Heart left ventricle (tissue), 13 donors: ENCODE data around the gene PAGE5.

Source experiments
- CTCF ChIP-seq, 12 donors: fragments of 200-600 bp; sonication (generic) in 4 of 12; IDR thresholded peaks; one replicate each; pipeline versions ENCODE4 v1.5.0 to v1.8.0; 2018 to 2022; ENCODE audit warnings: antibody characterized with exemption in 12 of 12, mild to moderate bottlenecking in 5 of 12
- POLR2A ChIP-seq, 2 donors: fragments of 450-650 bp; IDR thresholded peaks; one replicate each; pipeline ENCODE4 v1.6.1; 2017; ENCODE audit warnings: antibody characterized with exemption in 2 of 2, mild to moderate bottlenecking in 2 of 2, moderate library complexity in 2 of 2
- donor health status: ischemic (EF 13 %, LVEDD 7.1; RV severe dilation, severe dysfunction).
- donor health status: DM: no; HTN: yes; CAD: no.
- donor health status: DM: no; HTN: no; CAD: no.
- donor health status: ischemic (EF 25% LVEDD 6.9; RV normal size, moderate dysfunction).
- donor health status: ischemic (EF 25% LVEDD 5.7; RV mildly dilated, moderate dysfunction).
- donor health status: ischemic (EF 35%, LVEDD 5.7; RV mildly dilated, moderate dysfunction).
- donor health status: nonischemic (EF 11% LVEDD 7.7; RV severe dilation, severe dysfunction).
- donor health status: DM: yes; HTN: yes; CAD: no.
- donor health status: PGD.
- donor health status: ischemic (EF 29% LVEDD 5.4; RV normal size, mild dysfunction).
- donor health status: nonischemic (EF 23%, LVEDD 6.1; RV moderate dilation, normal function).

GRCh38 chrX:55187281-55187680 is 32.9 kb upstream of the PAGE5 start:
- TF ChIP-seq CTCF (IDR thresholded peaks at IDR 0.05) (no peak), POLR2A (IDR thresholded peaks at IDR 0.05) (no peak)
